IMR-90 (cell line): ENCODE results near the gene SESN1. TPM values are rescaled to one million over a fixed set of nuclear protein-coding genes. Genes with fewer than 3 reads are reported as not detected.
"Not testable (repeated sequence)": the region's sequence is repeated elsewhere in the genome, so short reads cannot be mapped to it uniquely, and the experiment has no call there.

ENCODE experiments used
- ATAC-seq: fragments of 200-7000 bp; cut with Tn5 transposase; 2 replicates; pipeline ENCODE4 v1.9.1; 2020; ENCODE audit warnings: low read depth, mild to moderate bottlenecking, moderate library complexity
- BruUV-seq: library from RNA; stranded (reverse); fragments of 400-500 nt; replicated peaks from 2 replicates; lab custom pipeline; 2021; lab: Mats Ljungman, UMichigan
- CTCF ChIA-PET: fragments of 300-600 bp; formaldehyde crosslinking; extraction: SDS; loops from one replicate; lab custom pipeline; 2021; ENCODE audit warnings: antibody characterized with exemption; lab: Yijun Ruan, JAX
- POLR2A ChIA-PET: fragments of 300-600 bp; sonication (Branson Sonifier 250); formaldehyde crosslinking; loops from one replicate; lab custom pipeline; 2022; ENCODE audit warnings: antibody characterized with exemption; ENCODE audit not compliant: unreplicated experiment; lab: Charles Lee
- DNase-seq: peaks from one replicate; pipeline ENCODE4 v3.0.0; 2013
- H2AFZ ChIP-seq: replicated peaks from 2 replicates; pipeline ENCODE3; 2013; ENCODE audit warnings: low read length, mild to moderate bottlenecking; ENCODE audit not compliant: poor library complexity
- H2AK5ac ChIP-seq: 2 replicates; pipeline ENCODE4 v1.6.1; 2013; ENCODE audit warnings: low read depth, low read length, inconsistent platforms
- H2AK9ac ChIP-seq: replicated peaks from 2 replicates; pipeline ENCODE3; 2013; ENCODE audit warnings: mild to moderate bottlenecking, low read depth, low read length, moderate library complexity; ENCODE audit not compliant: poor library complexity
- H2BK120ac ChIP-seq: 2 replicates; pipeline ENCODE4 v1.6.1; 2013; ENCODE audit warnings: low read depth, low read length, inconsistent platforms
- H2BK15ac ChIP-seq: 3 replicates; pipeline ENCODE4 v1.6.1; 2013; ENCODE audit warnings: low read depth, low read length, inconsistent platforms
- H2BK20ac ChIP-seq: 2 replicates; pipeline ENCODE4 v1.6.1; 2013; ENCODE audit warnings: low read depth, mild to moderate bottlenecking, inconsistent platforms, low read length, moderate library complexity
- H2BK5ac ChIP-seq: 2 replicates; pipeline ENCODE4 v1.6.1; 2013; ENCODE audit warnings: mild to moderate bottlenecking, low read depth, low read length, inconsistent platforms; ENCODE audit not compliant: poor library complexity, severe bottlenecking
- H3K14ac ChIP-seq: replicated peaks from 2 replicates; pipeline ENCODE4 v1.6.1; 2013; ENCODE audit warnings: low read depth, low read length, inconsistent platforms
- H3K18ac ChIP-seq: 2 replicates; pipeline ENCODE4 v1.6.1; 2013; ENCODE audit warnings: low read depth, low read length, control low read depth
- H3K23ac ChIP-seq: 2 replicates; pipeline ENCODE4 v1.6.1; 2013; ENCODE audit warnings: low read depth, low read length, inconsistent platforms
- H3K27ac ChIP-seq: 2 replicates; pipeline ENCODE4 v1.5.1; 2013; ENCODE audit warnings: mild to moderate bottlenecking, control low read depth, low read length; ENCODE audit not compliant: insufficient read depth
- H3K27me3 ChIP-seq: 2 replicates; pipeline ENCODE4 v1.6.1; 2013; ENCODE audit warnings: low read length; ENCODE audit not compliant: control insufficient read depth, insufficient read depth
- H3K36me3 ChIP-seq: 2 replicates; pipeline ENCODE4 v1.6.1; 2013; ENCODE audit warnings: low read length, mixed read lengths; ENCODE audit not compliant: control insufficient read depth, insufficient read depth
- H3K4ac ChIP-seq: 2 replicates; pipeline ENCODE4 v1.6.1; 2013; ENCODE audit warnings: low read depth, low read length, inconsistent platforms
- H3K4me1 ChIP-seq: 2 replicates; pipeline ENCODE4 v1.6.1; 2013; ENCODE audit warnings: low read length, mixed read lengths; ENCODE audit not compliant: control insufficient read depth, insufficient read depth
- H3K4me2 ChIP-seq: 2 replicates; pipeline ENCODE4 v1.6.1; 2013; ENCODE audit warnings: low read depth, mild to moderate bottlenecking, control low read depth, low read length, moderate library complexity
- H3K4me3 ChIP-seq: 2 replicates; pipeline ENCODE4 v1.5.1; 2013; ENCODE audit warnings: low read depth, mild to moderate bottlenecking, control low read depth, low read length, moderate library complexity; ENCODE audit not compliant: insufficient read depth
- H3K56ac ChIP-seq: 2 replicates; pipeline ENCODE4 v1.6.1; 2013; ENCODE audit warnings: low read length, inconsistent platforms; ENCODE audit not compliant: insufficient read depth; ENCODE audit errors: extremely low read depth
- H3K79me1 ChIP-seq, 2 experiments: 2 replicates each; pipeline ENCODE4 v1.6.1; 2013; ENCODE audit warnings: low read length in 2 of 2, inconsistent platforms in 1 of 2, low read depth in 1 of 2
- H3K9ac ChIP-seq: 2 replicates; pipeline ENCODE4 v1.6.1; 2013; ENCODE audit warnings: low read depth, low read length, control low read depth
- H3K9me1 ChIP-seq: 2 replicates; pipeline ENCODE4 v1.6.1; 2013; ENCODE audit warnings: low read length, inconsistent platforms; ENCODE audit not compliant: insufficient read depth
- H3K9me3 ChIP-seq: 2 replicates; pipeline ENCODE4 v1.6.1; 2013; ENCODE audit warnings: low read length; ENCODE audit not compliant: control insufficient read depth, insufficient read depth
- H4K20me1 ChIP-seq: 2 replicates; pipeline ENCODE4 v1.6.1; 2013; ENCODE audit warnings: low read length, inconsistent platforms; ENCODE audit not compliant: insufficient read depth
- H4K5ac ChIP-seq: 2 replicates; pipeline ENCODE4 v1.6.1; 2013; ENCODE audit warnings: mild to moderate bottlenecking, low read depth, low read length, control low read depth
- H4K8ac ChIP-seq, 2 experiments: 2 replicates each; pipeline ENCODE4 v1.6.1; 2013; ENCODE audit warnings: low read depth in 2 of 2, low read length in 2 of 2, control low read depth in 1 of 2, inconsistent platforms in 1 of 2
- H4K91ac ChIP-seq: 2 replicates; pipeline ENCODE4 v1.6.1; 2013; ENCODE audit warnings: low read depth, low read length, inconsistent platforms; ENCODE audit not compliant: insufficient read depth
- WGBS, 2 experiments: methylation state at CpG; one replicate each; pipeline versions ENCODE4 v1.1.5 to v1.1.7; 2013; ENCODE audit warnings: missing lambda C conversion rate in 2 of 2; ENCODE audit not compliant: insufficient read length in 1 of 2; ENCODE audit errors: extremely low coverage in 2 of 2; 5-methylcytosine and 5-hydroxymethylcytosine counted together
- dilution Hi-C: fragments of 300-500 bp; cut with HindIII; formaldehyde crosslinking; loops from one replicate; pipeline ENCODE4 v1.14.3; 2018; ENCODE audit warnings: low sequenced_read_pairs; ENCODE audit not compliant: unreplicated experiment
- in situ Hi-C: fragments of 300-500 bp; cut with MboI; formaldehyde crosslinking; loops from 3 replicates; pipeline ENCODE4 v1.14.3; 2019; ENCODE audit warnings: low sequenced_read_pairs, inconsistent platforms, mixed read lengths
- intact Hi-C: fragments of 100-400 bp; cut with micrococcal nuclease; formaldehyde crosslinking; loops from 2 replicates; pipeline ENCODE4 v1.10.0; 2022
- polyA plus RNA-seq, 3 experiments: library from polyadenylated mRNA; depleted of rRNA; stranded (reverse); fragments of >200 nt; gene quantifications; 2 replicates each; pipeline ENCODE4 v1.2.3, GENCODE V29; 2012; ENCODE audit warnings: low replicate concordance in 1 of 3
- total RNA-seq: library from RNA; depleted of rRNA; stranded (reverse); fragments of >200 nt; gene quantifications from 2 replicates; pipeline ENCODE4 v1.2.3, GENCODE V29; 2012

The SESN1 gene
- total and polyA plus RNA-seq, 2 of the 4 experiments (the other 2 are of a cell fraction): 9.7 to 16.7 TPM

GRCh38 chr6:109112663-109113062, 18.0 kb upstream of the SESN1 start:
- DNase-seq, H3K9me3 ChIP-seq, H3K18ac ChIP-seq, H4K91ac ChIP-seq, intact Hi-C loops, H3K9me1 ChIP-seq, H3K4me3 ChIP-seq, H2AFZ ChIP-seq, H2BK5ac ChIP-seq, POLR2A ChIA-PET, H2BK15ac ChIP-seq, dilution Hi-C loops, H4K5ac ChIP-seq, H4K20me1 ChIP-seq, H3K4me1 ChIP-seq, H2BK120ac ChIP-seq, H3K36me3 ChIP-seq, H3K27ac ChIP-seq, H3K4ac ChIP-seq, H2AK9ac ChIP-seq, H3K27me3 ChIP-seq, H2BK20ac ChIP-seq, H4K8ac ChIP-seq, BruUV-seq, ATAC-seq, H3K56ac ChIP-seq, H3K14ac ChIP-seq, H3K4me2 ChIP-seq, H3K23ac ChIP-seq, in situ Hi-C loops, H2AK5ac ChIP-seq, CTCF ChIA-PET, H3K9ac ChIP-seq: not testable (repeated sequence)
- WGBS, 2 experiments: no CpG with 5 or more reads among the region's 3 CpGs
- H3K79me1 ChIP-seq: peaks cover 4 to 18% of the 10 kb centered on the region in 2 experiments; a peak in 3 of 4 replicates

GRCh38 chr6:109109663-109110062, 15.0 kb upstream of the SESN1 start:
- ATAC-seq, H2AK5ac ChIP-seq, CTCF ChIA-PET, H3K9me1 ChIP-seq, H3K36me3 ChIP-seq, BruUV-seq, H3K4me1 ChIP-seq, in situ Hi-C loops, H3K18ac ChIP-seq, H2BK20ac ChIP-seq, H2BK120ac ChIP-seq, H2BK15ac ChIP-seq, H4K20me1 ChIP-seq, H4K8ac ChIP-seq, DNase-seq, H3K4me2 ChIP-seq, H3K4ac ChIP-seq, H3K4me3 ChIP-seq, H3K56ac ChIP-seq, H3K23ac ChIP-seq, H3K9me3 ChIP-seq, POLR2A ChIA-PET, H3K9ac ChIP-seq, H3K14ac ChIP-seq, H4K5ac ChIP-seq, intact Hi-C loops, H4K91ac ChIP-seq, H2AK9ac ChIP-seq, dilution Hi-C loops, H2AFZ ChIP-seq, H3K27ac ChIP-seq, H3K27me3 ChIP-seq, H2BK5ac ChIP-seq: not testable (repeated sequence)
- peaks cover 4 to 17% of the 10 kb centered on the region in 2 experiments for H3K79me1 ChIP-seq
- no CpG with 5 or more reads among the region's 8 CpGs for WGBS, 2 experiments
